Liver (tissue), 9 donors: ENCODE measurements around the gene FERMT1. TPM values are rescaled to one million over a fixed set of nuclear protein-coding genes. Genes with fewer than 3 reads are reported as not detected.

ENCODE experiments used
- DNase-seq: peaks from one replicate; pipeline ENCODE4 v3.0.0-alpha.2; 2017; ENCODE audit warnings: low spot score
- H3K27ac ChIP-seq, 2 donors: one replicate each; pipeline ENCODE4 v1.7.0; 2013; ENCODE audit warnings: inconsistent platforms in 2 of 2, low read length in 2 of 2, control low read depth in 1 of 2, low read depth in 1 of 2, mild to moderate bottlenecking in 1 of 2
- H3K27me3 ChIP-seq, 4 donors: one replicate each; pipeline versions ENCODE4 v1.6.1 to v1.7.0; 2013; ENCODE audit warnings: low read length in 3 of 4, inconsistent platforms in 1 of 4, mild to moderate bottlenecking in 1 of 4, moderate library complexity in 1 of 4; ENCODE audit not compliant: control insufficient read depth in 4 of 4, insufficient read depth in 4 of 4
- H3K36me3 ChIP-seq, 4 donors: one replicate each; pipeline versions ENCODE4 v1.6.1 to v1.7.0; 2013; ENCODE audit warnings: low read length in 3 of 4, mild to moderate bottlenecking in 3 of 4, low read depth in 1 of 4, moderate library complexity in 1 of 4; ENCODE audit not compliant: control insufficient read depth in 4 of 4, insufficient read depth in 3 of 4
- H3K4me1 ChIP-seq, 4 donors: one replicate each; pipeline versions ENCODE4 v1.6.1 to v1.7.0; 2013; ENCODE audit warnings: low read length in 3 of 4, mild to moderate bottlenecking in 3 of 4, moderate library complexity in 1 of 4; ENCODE audit not compliant: control insufficient read depth in 4 of 4, insufficient read depth in 4 of 4
- H3K4me3 ChIP-seq, 3 donors: one replicate each; pipeline versions ENCODE4 v1.6.1 to v1.7.0; 2013; ENCODE audit warnings: low read length in 3 of 3, control low read depth in 1 of 3, low read depth in 1 of 3, mild to moderate bottlenecking in 1 of 3
- H3K9ac ChIP-seq, 2 donors: one replicate each; pipeline ENCODE4 v1.7.0; 2013; ENCODE audit warnings: low read length in 2 of 2, mild to moderate bottlenecking in 2 of 2, moderate library complexity in 2 of 2, control low read depth in 1 of 2, low read depth in 1 of 2
- H3K9me3 ChIP-seq, 4 donors: one replicate each; pipeline versions ENCODE4 v1.6.1 to v1.7.0; 2013; ENCODE audit warnings: low read length in 3 of 4; ENCODE audit not compliant: control insufficient read depth in 4 of 4
- EGR1 ChIP-seq, 2 donors: IDR thresholded peaks; 2 replicates each; pipeline ENCODE4 v1.6.1; 2016 to 2018; ENCODE audit warnings: antibody characterized with exemption in 2 of 2, low read depth in 2 of 2
- FOXA1 ChIP-seq: IDR thresholded peaks from 2 replicates; pipeline ENCODE4 v1.6.1; 2016; ENCODE audit warnings: antibody characterized with exemption
- FOXA2 ChIP-seq: IDR thresholded peaks from 2 replicates; pipeline ENCODE4 v1.6.1; 2016; ENCODE audit warnings: antibody characterized with exemption
- GABPA ChIP-seq, 2 donors: IDR thresholded peaks in 1 of 2; conservative IDR thresholded peaks in 1 of 2; 2 replicates each; pipeline ENCODE4 v1.6.1; 2016; ENCODE audit warnings: antibody characterized with exemption in 2 of 2, mild to moderate bottlenecking in 1 of 2, moderate library complexity in 1 of 2
- HNF4A ChIP-seq, 2 donors: conservative IDR thresholded peaks; 2 replicates each; pipeline ENCODE4 v1.6.1; 2016; ENCODE audit warnings: antibody characterized with exemption in 2 of 2, mild to moderate bottlenecking in 2 of 2
- HNF4G ChIP-seq: IDR thresholded peaks from 2 replicates; pipeline ENCODE4 v1.6.1; 2016; ENCODE audit warnings: antibody characterized with exemption
- JUND ChIP-seq, 2 donors: IDR thresholded peaks; 2 replicates each; pipeline ENCODE4 v1.6.1; 2016; ENCODE audit warnings: antibody characterized with exemption in 2 of 2
- NR2F2 ChIP-seq: IDR thresholded peaks from 2 replicates; pipeline ENCODE4 v1.6.1; 2016; ENCODE audit warnings: antibody characterized with exemption
- RXRA ChIP-seq, 2 donors: IDR thresholded peaks; 2 replicates each; pipeline ENCODE4 v1.6.1; 2017 to 2018; ENCODE audit warnings: antibody characterized with exemption in 2 of 2, mild to moderate bottlenecking in 1 of 2
- SP1 ChIP-seq: IDR thresholded peaks from 2 replicates; pipeline ENCODE4 v1.6.1; 2018; ENCODE audit warnings: antibody characterized with exemption, mild to moderate bottlenecking
- TAF1 ChIP-seq: conservative IDR thresholded peaks from 2 replicates; pipeline ENCODE4 v1.6.1; 2016; ENCODE audit warnings: antibody characterized with exemption, mild to moderate bottlenecking
- YY1 ChIP-seq: IDR thresholded peaks from 2 replicates; pipeline ENCODE4 v1.6.1; 2016; ENCODE audit warnings: antibody characterized with exemption, mild to moderate bottlenecking
- WGBS: extraction: QIAGEN DNeasy Blood & Tissue Kit; methylation state at CpG from one replicate; pipeline ENCODE4 v1.1.7; 2013; 5-methylcytosine and 5-hydroxymethylcytosine counted together
- polyA plus RNA-seq, 2 donors: library from polyadenylated mRNA; stranded (reverse) in 1 of 2; unstranded in 1 of 2; fragments of 200-250 nt in 1 of 2; fragments of >200 nt in 1 of 2; fragmentation: Nextera tagmentation in 1 of 2; extraction: Ambion mirVana in 1 of 2; gene quantifications; one replicate each; pipeline versions ENCODE4 v1.2.1 to v1.2.3, GENCODE V29; 2013 to 2015
- total RNA-seq, 2 donors: library from RNA; depleted of rRNA; stranded (reverse); fragments of >200 nt; gene quantifications; one replicate each; pipeline ENCODE4 v1.2.3, GENCODE V29; 2014
- TF ChIP-seq, protein P1 (sequence below): IDR thresholded peaks from 2 replicates; pipeline ENCODE4 v1.6.1; 2016; ENCODE audit warnings: antibody characterized with exemption
- TF ChIP-seq, protein P2 (sequence below): IDR thresholded peaks from 2 replicates; pipeline ENCODE4 v1.6.1; 2016; ENCODE audit warnings: antibody characterized with exemption, mild to moderate bottlenecking
- TF ChIP-seq, protein P3 (sequence below): IDR thresholded peaks from 2 replicates; pipeline ENCODE4 v1.6.1; 2016; ENCODE audit warnings: antibody characterized with exemption
- TF ChIP-seq, protein P4 (sequence below): IDR thresholded peaks from 2 replicates; pipeline ENCODE4 v1.6.1; 2016; ENCODE audit warnings: antibody characterized with exemption
- TF ChIP-seq, protein P5 (sequence below): fragments of 150-350 bp; IDR thresholded peaks from 2 replicates; pipeline ENCODE4 v1.5.1; 2017; ENCODE audit warnings: improper control_type of control experiment, low read depth, low read length; ENCODE audit not compliant: missing input control
- donor health status: healthy.
- donor health status: healthy.
- donor health status: healthy.
- donor health status: healthy.
- donor health status: healthy.

Gene FERMT1
- total and polyA plus RNA-seq, 4 donors: 0.11 to 0.42 (median 0.21) TPM

DNA sequence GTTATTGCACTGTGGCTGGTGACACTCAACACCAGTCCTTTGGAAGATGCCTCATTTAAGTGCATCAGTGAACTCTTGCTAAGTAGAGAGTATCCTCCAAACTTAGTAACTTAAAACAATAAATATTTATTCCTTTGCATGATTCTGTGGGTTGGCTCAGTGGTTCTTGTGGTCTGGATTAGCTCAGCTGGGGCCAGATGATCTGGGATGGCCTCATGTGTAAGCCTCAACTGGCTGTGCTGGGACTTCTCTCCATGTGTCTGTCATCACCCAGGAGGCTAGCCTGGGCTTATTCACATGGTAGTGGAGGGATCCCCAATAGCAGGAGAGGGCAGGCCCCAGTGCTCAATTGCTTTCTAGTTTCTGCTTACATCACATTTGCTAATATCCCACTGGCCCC lies 77.3 kb downstream of the FERMT1 start:
- H3K27ac ChIP-seq: no peak overlapping the region
- no peaks in the 10 kb centered on the region for H3K9me3 ChIP-seq
- no peak for TF ChIP-seq GABPA (IDR thresholded peaks at IDR 0.05 in 1 of 2, conservative IDR thresholded peaks at IDR 0.05 in 1 of 2)
- TF ChIP-seq YY1: no peak
- no peak for TF ChIP-seq EGR1 (IDR thresholded peaks at IDR 0.05; ENCODE audit: low read depth in 2 of 2)
- no peak for TF ChIP-seq RXRA (IDR thresholded peaks at IDR 0.05)
- TF ChIP-seq, protein P1, sequence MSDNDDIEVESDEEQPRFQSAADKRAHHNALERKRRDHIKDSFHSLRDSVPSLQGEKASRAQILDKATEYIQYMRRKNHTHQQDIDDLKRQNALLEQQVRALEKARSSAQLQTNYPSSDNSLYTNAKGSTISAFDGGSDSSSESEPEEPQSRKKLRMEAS: no peak
- TF ChIP-seq HNF4A (conservative IDR thresholded peaks at IDR 0.05): no peak
- TF ChIP-seq FOXA1: no peak
- TF ChIP-seq, protein P2, sequence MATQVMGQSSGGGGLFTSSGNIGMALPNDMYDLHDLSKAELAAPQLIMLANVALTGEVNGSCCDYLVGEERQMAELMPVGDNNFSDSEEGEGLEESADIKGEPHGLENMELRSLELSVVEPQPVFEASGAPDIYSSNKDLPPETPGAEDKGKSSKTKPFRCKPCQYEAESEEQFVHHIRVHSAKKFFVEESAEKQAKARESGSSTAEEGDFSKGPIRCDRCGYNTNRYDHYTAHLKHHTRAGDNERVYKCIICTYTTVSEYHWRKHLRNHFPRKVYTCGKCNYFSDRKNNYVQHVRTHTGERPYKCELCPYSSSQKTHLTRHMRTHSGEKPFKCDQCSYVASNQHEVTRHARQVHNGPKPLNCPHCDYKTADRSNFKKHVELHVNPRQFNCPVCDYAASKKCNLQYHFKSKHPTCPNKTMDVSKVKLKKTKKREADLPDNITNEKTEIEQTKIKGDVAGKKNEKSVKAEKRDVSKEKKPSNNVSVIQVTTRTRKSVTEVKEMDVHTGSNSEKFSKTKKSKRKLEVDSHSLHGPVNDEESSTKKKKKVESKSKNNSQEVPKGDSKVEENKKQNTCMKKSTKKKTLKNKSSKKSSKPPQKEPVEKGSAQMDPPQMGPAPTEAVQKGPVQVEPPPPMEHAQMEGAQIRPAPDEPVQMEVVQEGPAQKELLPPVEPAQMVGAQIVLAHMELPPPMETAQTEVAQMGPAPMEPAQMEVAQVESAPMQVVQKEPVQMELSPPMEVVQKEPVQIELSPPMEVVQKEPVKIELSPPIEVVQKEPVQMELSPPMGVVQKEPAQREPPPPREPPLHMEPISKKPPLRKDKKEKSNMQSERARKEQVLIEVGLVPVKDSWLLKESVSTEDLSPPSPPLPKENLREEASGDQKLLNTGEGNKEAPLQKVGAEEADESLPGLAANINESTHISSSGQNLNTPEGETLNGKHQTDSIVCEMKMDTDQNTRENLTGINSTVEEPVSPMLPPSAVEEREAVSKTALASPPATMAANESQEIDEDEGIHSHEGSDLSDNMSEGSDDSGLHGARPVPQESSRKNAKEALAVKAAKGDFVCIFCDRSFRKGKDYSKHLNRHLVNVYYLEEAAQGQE: no peak
- TF ChIP-seq JUND (IDR thresholded peaks at IDR 0.05): no peak
- TF ChIP-seq, protein P3, sequence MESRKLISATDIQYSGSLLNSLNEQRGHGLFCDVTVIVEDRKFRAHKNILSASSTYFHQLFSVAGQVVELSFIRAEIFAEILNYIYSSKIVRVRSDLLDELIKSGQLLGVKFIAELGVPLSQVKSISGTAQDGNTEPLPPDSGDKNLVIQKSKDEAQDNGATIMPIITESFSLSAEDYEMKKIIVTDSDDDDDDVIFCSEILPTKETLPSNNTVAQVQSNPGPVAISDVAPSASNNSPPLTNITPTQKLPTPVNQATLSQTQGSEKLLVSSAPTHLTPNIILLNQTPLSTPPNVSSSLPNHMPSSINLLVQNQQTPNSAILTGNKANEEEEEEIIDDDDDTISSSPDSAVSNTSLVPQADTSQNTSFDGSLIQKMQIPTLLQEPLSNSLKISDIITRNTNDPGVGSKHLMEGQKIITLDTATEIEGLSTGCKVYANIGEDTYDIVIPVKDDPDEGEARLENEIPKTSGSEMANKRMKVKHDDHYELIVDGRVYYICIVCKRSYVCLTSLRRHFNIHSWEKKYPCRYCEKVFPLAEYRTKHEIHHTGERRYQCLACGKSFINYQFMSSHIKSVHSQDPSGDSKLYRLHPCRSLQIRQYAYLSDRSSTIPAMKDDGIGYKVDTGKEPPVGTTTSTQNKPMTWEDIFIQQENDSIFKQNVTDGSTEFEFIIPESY: no peak
- TF ChIP-seq, protein P4, sequence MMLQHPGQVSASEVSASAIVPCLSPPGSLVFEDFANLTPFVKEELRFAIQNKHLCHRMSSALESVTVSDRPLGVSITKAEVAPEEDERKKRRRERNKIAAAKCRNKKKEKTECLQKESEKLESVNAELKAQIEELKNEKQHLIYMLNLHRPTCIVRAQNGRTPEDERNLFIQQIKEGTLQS: no peak
- no peak for TF ChIP-seq NR2F2
- TF ChIP-seq TAF1: no peak
- TF ChIP-seq, protein P5, sequence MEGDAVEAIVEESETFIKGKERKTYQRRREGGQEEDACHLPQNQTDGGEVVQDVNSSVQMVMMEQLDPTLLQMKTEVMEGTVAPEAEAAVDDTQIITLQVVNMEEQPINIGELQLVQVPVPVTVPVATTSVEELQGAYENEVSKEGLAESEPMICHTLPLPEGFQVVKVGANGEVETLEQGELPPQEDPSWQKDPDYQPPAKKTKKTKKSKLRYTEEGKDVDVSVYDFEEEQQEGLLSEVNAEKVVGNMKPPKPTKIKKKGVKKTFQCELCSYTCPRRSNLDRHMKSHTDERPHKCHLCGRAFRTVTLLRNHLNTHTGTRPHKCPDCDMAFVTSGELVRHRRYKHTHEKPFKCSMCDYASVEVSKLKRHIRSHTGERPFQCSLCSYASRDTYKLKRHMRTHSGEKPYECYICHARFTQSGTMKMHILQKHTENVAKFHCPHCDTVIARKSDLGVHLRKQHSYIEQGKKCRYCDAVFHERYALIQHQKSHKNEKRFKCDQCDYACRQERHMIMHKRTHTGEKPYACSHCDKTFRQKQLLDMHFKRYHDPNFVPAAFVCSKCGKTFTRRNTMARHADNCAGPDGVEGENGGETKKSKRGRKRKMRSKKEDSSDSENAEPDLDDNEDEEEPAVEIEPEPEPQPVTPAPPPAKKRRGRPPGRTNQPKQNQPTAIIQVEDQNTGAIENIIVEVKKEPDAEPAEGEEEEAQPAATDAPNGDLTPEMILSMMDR: no peak
- no peak for TF ChIP-seq HNF4G
- no peak for TF ChIP-seq FOXA2
- TF ChIP-seq SP1: no peak
- peaks cover 7 to 12% (median 11%) of the 10 kb centered on the region in 4 donors for H3K36me3 ChIP-seq
- H3K4me3 ChIP-seq: no peak overlapping the region
- no peak for DNase-seq
- no peak overlapping the region for H3K9ac ChIP-seq
- no peaks in the 10 kb centered on the region for H3K4me1 ChIP-seq
- H3K27me3 ChIP-seq: peaks cover 0 to 5% (median 1%) of the 10 kb centered on the region in 4 donors

DNA sequence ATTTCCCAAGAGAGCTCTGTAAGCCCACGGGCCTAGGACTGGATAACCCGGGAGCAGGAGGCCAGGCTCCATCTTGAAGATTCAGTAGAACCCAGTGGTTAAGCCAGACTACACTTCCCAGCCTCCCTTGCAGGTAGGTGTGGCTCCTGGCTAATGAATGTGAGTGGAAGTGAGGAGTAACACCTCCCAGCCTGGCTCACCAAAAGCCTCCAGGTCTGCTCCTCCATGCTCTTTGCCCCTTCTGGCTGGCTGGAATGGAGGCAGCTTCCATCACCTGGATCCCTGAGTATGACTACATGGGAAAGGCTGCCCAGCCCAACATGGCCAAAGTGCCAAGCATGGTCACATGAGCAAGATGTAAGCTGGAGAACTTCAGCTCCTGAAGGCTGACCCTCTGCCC lies 78.7 kb downstream of the FERMT1 start:
- H3K27me3 ChIP-seq: no peaks in the 10 kb centered on the region
- TF ChIP-seq SP1: no peak
- TF ChIP-seq, protein P3: no peak
- no peak for TF ChIP-seq RXRA (IDR thresholded peaks at IDR 0.05)
- WGBS: 85% methylated on average over 2 of the region's 2 CpGs

More for the DNA sequence above, 78.7 kb downstream of the FERMT1 start:
- H3K36me3 ChIP-seq: peaks cover 11 to 25% (median 18%) of the 10 kb centered on the region in 4 donors
- no peak overlapping the region for H3K9ac ChIP-seq
- H3K4me3 ChIP-seq: no peak overlapping the region
- no peaks in the 10 kb centered on the region for H3K4me1 ChIP-seq
- DNase-seq: no peak
- no peak overlapping the region for H3K27ac ChIP-seq
- H3K9me3 ChIP-seq: no peaks in the 10 kb centered on the region
